ENCODE data around the gene CYP20A1.

DNA sequence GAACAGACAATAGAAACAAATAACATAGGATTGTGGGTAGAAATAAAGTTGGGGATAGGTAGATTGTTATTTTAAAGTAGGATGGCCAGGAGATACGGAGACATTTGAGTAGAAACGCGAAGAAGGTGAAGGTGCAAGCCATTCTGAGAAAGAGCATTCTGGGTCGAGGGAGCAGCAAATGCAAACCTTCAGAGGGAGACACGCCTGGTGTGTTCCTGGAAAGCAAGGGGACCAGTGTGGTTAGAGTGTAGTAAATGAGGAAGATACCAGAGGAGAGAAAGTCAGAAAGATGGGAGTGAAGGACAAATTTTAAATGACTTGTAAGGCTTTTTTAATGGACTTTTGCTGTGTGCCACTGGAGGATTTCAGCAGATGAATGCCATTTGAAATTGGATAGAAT lies 1.7 kb downstream of the CYP20A1 start:
- TF ChIP-seq ZNF274 (IDR thresholded peaks at IDR 0.05; ENCODE audit: low read depth, low read length) (no peak), YY1 (IDR thresholded peaks at IDR 0.05; ENCODE audit: insufficient read depth, insufficient read length) (no peak), SUZ12 (IDR thresholded peaks at IDR 0.05; ENCODE audit: extremely low read depth, insufficient read depth, insufficient read length) (no peak)
